ENCODE results near the gene CERS5. TPM values are rescaled to one million over a fixed set of nuclear protein-coding genes. Genes with fewer than 3 reads are reported as not detected.

CERS5 gene
- total and polyA plus RNA-seq, 9 donors: 33.5 to 52.6 (median 42.0) TPM

GRCh38 chr12:50188875-50189575 is 21.9 kb upstream of the CERS5 start:
- Histone ChIP-seq H3K4me3 (ENCODE audit: low read length) (no peak overlapping the region), H3K27me3 (ENCODE audit: control insufficient read depth, insufficient read depth, low read length) (no peaks in the 10 kb centered on the region), H3K4me1 (ENCODE audit: control insufficient read depth, insufficient read depth, low read length) (peaks cover 35% of the 10 kb centered on the region), H3K9me3 (replicated peaks; ENCODE audit: control insufficient read depth, low read depth, low read length) (no peaks in the 10 kb centered on the region), H3K27ac (ENCODE audit: low read length) (no peak overlapping the region), H3K36me3 (ENCODE audit: control insufficient read depth, insufficient read depth, low read length) (peaks cover 39% of the 10 kb centered on the region)
- DNase-seq: no peak
- 91% methylated on average over 2 of the region's 5 CpGs for WGBS (ENCODE audit: insufficient coverage)

DNA sequence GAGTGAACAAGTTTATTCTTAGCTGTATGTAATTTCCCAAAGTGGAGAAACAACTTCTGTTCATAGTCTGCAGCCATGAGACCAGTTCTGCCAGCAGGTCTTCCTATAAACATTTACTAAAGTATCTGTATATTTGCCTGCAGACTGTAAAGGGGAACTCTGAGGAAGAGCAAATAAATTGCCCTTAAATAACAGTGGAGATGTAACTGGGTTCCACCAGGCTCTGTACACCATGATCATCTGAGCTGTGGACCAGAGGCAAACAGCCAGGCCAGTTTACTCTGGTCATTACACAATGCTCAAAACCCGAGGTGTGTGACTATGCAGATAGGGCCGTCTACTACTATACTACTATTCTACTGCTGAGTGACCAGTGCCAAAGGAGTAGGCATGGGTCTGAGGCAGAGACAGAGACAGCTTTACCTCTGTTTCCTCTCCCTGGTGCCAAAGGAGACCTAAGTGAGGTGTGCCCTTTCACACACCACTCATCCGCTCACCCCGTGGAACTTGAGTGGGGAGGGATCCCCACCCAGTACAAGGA is 21.1 kb upstream of the CERS5 start:
- H3K27ac ChIP-seq (ENCODE audit: low read length): peak overlapping the region; percentile 53
- H3K4me3 ChIP-seq (ENCODE audit: low read length): no peak overlapping the region
- H3K4me1 ChIP-seq (ENCODE audit: control insufficient read depth, insufficient read depth, low read length): peaks cover 35% of the 10 kb centered on the region
- no peak for DNase-seq
- no peaks in the 10 kb centered on the region for H3K27me3 ChIP-seq (ENCODE audit: control insufficient read depth, insufficient read depth, low read length)
- WGBS (ENCODE audit: insufficient coverage): 90% methylated on average over 2 of the region's 4 CpGs
- H3K9me3 ChIP-seq (replicated peaks; ENCODE audit: control insufficient read depth, low read depth, low read length): no peaks in the 10 kb centered on the region
- H3K36me3 ChIP-seq (ENCODE audit: control insufficient read depth, insufficient read depth, low read length): peaks cover 42% of the 10 kb centered on the region

GRCh38 chr12:50187084-50187900 is 20.1 kb upstream of the CERS5 start:
- Histone ChIP-seq H3K27ac (ENCODE audit: low read length) (peak overlapping the region; percentile 53), H3K36me3 (ENCODE audit: control insufficient read depth, insufficient read depth, low read length) (peaks cover 40% of the 10 kb centered on the region), H3K4me3 (ENCODE audit: low read length) (no peak overlapping the region), H3K9me3 (replicated peaks; ENCODE audit: control insufficient read depth, low read depth, low read length) (no peaks in the 10 kb centered on the region), H3K27me3 (ENCODE audit: control insufficient read depth, insufficient read depth, low read length) (no peaks in the 10 kb centered on the region), H3K4me1 (ENCODE audit: control insufficient read depth, insufficient read depth, low read length) (peaks cover 35% of the 10 kb centered on the region)
- DNase-seq: no peak
- no CpG with 5 or more reads among the region's 7 CpGs for WGBS (ENCODE audit: insufficient coverage)

DNA sequence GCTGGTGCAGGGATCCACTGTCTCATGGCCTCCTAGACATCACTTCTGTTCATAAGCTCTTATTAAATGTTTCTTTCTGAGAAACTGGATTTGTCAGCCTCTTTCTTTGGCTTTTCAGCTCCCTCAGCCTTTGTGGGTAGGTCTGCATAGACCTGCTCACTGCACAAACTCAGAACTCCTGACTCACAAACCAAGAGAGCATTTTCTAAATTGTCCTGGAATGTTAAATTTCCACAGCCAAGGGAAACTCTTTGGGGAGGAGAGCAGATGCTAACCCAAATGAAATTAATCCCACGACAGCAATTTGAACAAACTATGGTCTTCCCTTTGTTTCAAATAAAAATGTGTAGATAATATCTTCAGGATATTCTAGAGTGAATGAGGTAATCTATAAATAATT is 19.5 kb upstream of the CERS5 start:
- Histone ChIP-seq H3K4me1 (ENCODE audit: control insufficient read depth, insufficient read depth, low read length) (peaks cover 35% of the 10 kb centered on the region), H3K36me3 (ENCODE audit: control insufficient read depth, insufficient read depth, low read length) (peaks cover 40% of the 10 kb centered on the region)
- WGBS (ENCODE audit: insufficient coverage): no CpG with 5 or more reads among the region's 1 CpG

GRCh38 chr12:50185970-50186663 is 18.9 kb upstream of the CERS5 start:
- DNase-seq: peak; percentile 52
- Histone ChIP-seq H3K9me3 (replicated peaks; ENCODE audit: control insufficient read depth, low read depth, low read length) (no peaks in the 10 kb centered on the region), H3K4me3 (ENCODE audit: low read length) (no peak overlapping the region), H3K36me3 (ENCODE audit: control insufficient read depth, insufficient read depth, low read length) (peaks cover 39% of the 10 kb centered on the region), H3K4me1 (ENCODE audit: control insufficient read depth, insufficient read depth, low read length) (peaks cover 35% of the 10 kb centered on the region), H3K27ac (ENCODE audit: low read length) (peak overlapping the region; percentile 6), H3K27me3 (ENCODE audit: control insufficient read depth, insufficient read depth, low read length) (no peaks in the 10 kb centered on the region)
- WGBS (ENCODE audit: insufficient coverage): 76% methylated on average over 3 of the region's 6 CpGs

More for the DNA sequence above, 19.5 kb upstream of the CERS5 start:
- no peak overlapping the region for H3K4me3 ChIP-seq (ENCODE audit: low read length)
- peak overlapping the region; percentile 37 for H3K27ac ChIP-seq (ENCODE audit: low read length)
- H3K27me3 ChIP-seq (ENCODE audit: control insufficient read depth, insufficient read depth, low read length): no peaks in the 10 kb centered on the region
- DNase-seq: peak; percentile 54
- no peaks in the 10 kb centered on the region for H3K9me3 ChIP-seq (replicated peaks; ENCODE audit: control insufficient read depth, low read depth, low read length)

GRCh38 chr12:50185301-50185895 is 18.2 kb upstream of the CERS5 start:
- Histone ChIP-seq H3K4me1 (ENCODE audit: control insufficient read depth, insufficient read depth, low read length) (peaks cover 35% of the 10 kb centered on the region), H3K9me3 (replicated peaks; ENCODE audit: control insufficient read depth, low read depth, low read length) (no peaks in the 10 kb centered on the region), H3K27me3 (ENCODE audit: control insufficient read depth, insufficient read depth, low read length) (no peaks in the 10 kb centered on the region), H3K27ac (ENCODE audit: low read length) (no peak overlapping the region), H3K36me3 (ENCODE audit: control insufficient read depth, insufficient read depth, low read length) (peaks cover 39% of the 10 kb centered on the region), H3K4me3 (ENCODE audit: low read length) (no peak overlapping the region)
- 73% methylated on average over 4 of the region's 4 CpGs for WGBS (ENCODE audit: insufficient coverage)
- DNase-seq: no peak

DNA sequence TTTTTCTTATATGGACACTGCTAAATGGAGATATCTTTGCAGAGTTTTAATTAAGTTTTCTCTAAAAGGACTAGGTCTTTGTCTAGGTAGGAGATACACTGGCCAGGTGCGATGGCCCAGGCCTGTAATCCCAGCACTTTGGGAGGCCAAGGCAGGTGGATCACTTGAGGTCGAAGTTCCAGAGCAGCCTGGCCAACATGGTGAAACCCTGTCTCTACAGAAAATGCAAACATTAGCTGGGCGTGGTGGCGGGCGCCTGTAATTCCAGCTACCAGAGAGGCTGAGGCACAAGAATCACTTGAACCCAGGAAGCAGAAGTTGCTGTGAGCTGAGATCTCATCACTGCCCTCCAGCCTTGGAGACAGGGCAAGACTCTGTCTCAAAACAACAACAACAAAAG is 17.1 kb upstream of the CERS5 start:
- Histone ChIP-seq H3K27ac (ENCODE audit: low read length) (no peak overlapping the region), H3K27me3 (ENCODE audit: control insufficient read depth, insufficient read depth, low read length) (no peaks in the 10 kb centered on the region), H3K9me3 (replicated peaks; ENCODE audit: control insufficient read depth, low read depth, low read length) (no peaks in the 10 kb centered on the region), H3K4me1 (ENCODE audit: control insufficient read depth, insufficient read depth, low read length) (peaks cover 35% of the 10 kb centered on the region), H3K36me3 (ENCODE audit: control insufficient read depth, insufficient read depth, low read length) (peaks cover 45% of the 10 kb centered on the region), H3K4me3 (ENCODE audit: low read length) (no peak overlapping the region)
- no peak for DNase-seq
- WGBS (ENCODE audit: insufficient coverage): 90% methylated on average over 3 of the region's 5 CpGs

DNA sequence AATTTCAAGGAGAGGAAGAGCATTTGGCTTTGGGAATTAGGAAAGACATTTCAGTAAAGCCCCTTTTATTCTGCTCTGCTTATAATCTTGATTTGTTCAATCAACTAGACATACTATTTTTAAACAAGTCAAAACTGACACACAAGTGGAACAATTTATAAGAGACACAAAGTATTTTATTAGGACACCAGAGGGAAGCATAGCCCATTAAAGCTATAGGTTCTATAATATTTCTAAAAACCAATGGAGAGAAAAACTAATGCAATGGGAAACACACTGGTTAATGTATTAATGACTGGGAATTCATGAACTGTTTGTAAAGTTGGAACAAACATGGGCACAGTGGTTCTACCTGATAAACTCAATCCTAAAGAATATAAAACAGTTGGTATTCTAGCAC is 15.3 kb upstream of the CERS5 start:
- H3K36me3 ChIP-seq (ENCODE audit: control insufficient read depth, insufficient read depth, low read length): peaks cover 43% of the 10 kb centered on the region

GRCh38 chr12:50181691-50182090 is 14.5 kb upstream of the CERS5 start:
- Histone ChIP-seq H3K4me3 (ENCODE audit: low read length) (no peak overlapping the region), H3K4me1 (ENCODE audit: control insufficient read depth, insufficient read depth, low read length) (peaks cover 15% of the 10 kb centered on the region), H3K36me3 (ENCODE audit: control insufficient read depth, insufficient read depth, low read length) (peaks cover 50% of the 10 kb centered on the region), H3K27me3 (ENCODE audit: control insufficient read depth, insufficient read depth, low read length) (no peaks in the 10 kb centered on the region), H3K9me3 (replicated peaks; ENCODE audit: control insufficient read depth, low read depth, low read length) (no peaks in the 10 kb centered on the region), H3K27ac (ENCODE audit: low read length) (no peak overlapping the region)
- WGBS (ENCODE audit: insufficient coverage): 94% methylated on average over 4 of the region's 4 CpGs
- DNase-seq: no peak

More for the DNA sequence above, 15.3 kb upstream of the CERS5 start:
- Histone ChIP-seq H3K4me1 (ENCODE audit: control insufficient read depth, insufficient read depth, low read length) (peaks cover 22% of the 10 kb centered on the region), H3K9me3 (replicated peaks; ENCODE audit: control insufficient read depth, low read depth, low read length) (no peaks in the 10 kb centered on the region), H3K27me3 (ENCODE audit: control insufficient read depth, insufficient read depth, low read length) (no peaks in the 10 kb centered on the region), H3K27ac (ENCODE audit: low read length) (no peak overlapping the region), H3K4me3 (ENCODE audit: low read length) (no peak overlapping the region)
- DNase-seq: no peak

- Histone ChIP-seq H3K36me3 (ENCODE audit: control insufficient read depth, insufficient read depth, low read length) (peaks cover 33% of the 10 kb centered on the region), H3K4me1 (ENCODE audit: control insufficient read depth, insufficient read depth, low read length) (no peaks in the 10 kb centered on the region), H3K4me3 (ENCODE audit: low read length) (no peak overlapping the region), H3K9me3 (replicated peaks; ENCODE audit: control insufficient read depth, low read depth, low read length) (no peaks in the 10 kb centered on the region), H3K27me3 (ENCODE audit: control insufficient read depth, insufficient read depth, low read length) (no peaks in the 10 kb centered on the region), H3K27ac (ENCODE audit: low read length) (no peak overlapping the region)
- WGBS (ENCODE audit: insufficient coverage): no CpG with 5 or more reads among the region's 1 CpG
- no peak for DNase-seq
Observed at GRCh38 chr12:50175716-50176026, 8.5 kb upstream of the CERS5 start.

All from muscle of leg (tissue), 11 donors.